GM10266 (cell line): Measurements from ENCODE around the gene FOXP1.

Source experiments
- DNase-seq: peaks from one replicate; pipeline ENCODE4 v3.0.0; 2012; ENCODE audit errors: extremely low spot score
- CTCF ChIP-seq: IDR thresholded peaks from 2 replicates; pipeline ENCODE4 v1.5.1; 2012; ENCODE audit warnings: mild to moderate bottlenecking, low read depth; ENCODE audit not compliant: control insufficient read depth, insufficient read depth; ENCODE audit errors: missing control alignments

The FOXP1 gene

GRCh38 chr3:71583566-71584393 is at the start of gene FOXP1:
Gene FOXP1, minus strand, starts transcription at chr3:71583728. Its CDS starts 385,347 bp downstream, at chr3:71198381.
- no peak for TF ChIP-seq CTCF
- DNase-seq = peak; percentile 47

GRCh38 chr3:71629711-71630110 is 46.2 kb upstream of the FOXP1 start:
- no peak for TF ChIP-seq CTCF
- no peak for DNase-seq

GRCh38 chr3:71629289-71629688 is 45.8 kb upstream of the FOXP1 start:
- DNase-seq = no peak
- TF ChIP-seq CTCF = no peak

- DNase-seq = no peak
- TF ChIP-seq CTCF = no peak
These were observed 45.0 kb upstream of the FOXP1 start for GRCh38 chr3:71628522-71628921.

GRCh38 chr3:71625676-71626075 is 42.1 kb upstream of the FOXP1 start:
- DNase-seq = no peak
- TF ChIP-seq CTCF = no peak

GRCh38 chr3:71621825-71622537 is 38.5 kb upstream of the FOXP1 start:
- TF ChIP-seq CTCF = no peak
- no peak for DNase-seq

- no peak for TF ChIP-seq CTCF
- no peak for DNase-seq
These were observed 35.0 kb upstream of the FOXP1 start for GRCh38 chr3:71618538-71618937.
